ENCODE measurements around the gene C8A.

DNA sequence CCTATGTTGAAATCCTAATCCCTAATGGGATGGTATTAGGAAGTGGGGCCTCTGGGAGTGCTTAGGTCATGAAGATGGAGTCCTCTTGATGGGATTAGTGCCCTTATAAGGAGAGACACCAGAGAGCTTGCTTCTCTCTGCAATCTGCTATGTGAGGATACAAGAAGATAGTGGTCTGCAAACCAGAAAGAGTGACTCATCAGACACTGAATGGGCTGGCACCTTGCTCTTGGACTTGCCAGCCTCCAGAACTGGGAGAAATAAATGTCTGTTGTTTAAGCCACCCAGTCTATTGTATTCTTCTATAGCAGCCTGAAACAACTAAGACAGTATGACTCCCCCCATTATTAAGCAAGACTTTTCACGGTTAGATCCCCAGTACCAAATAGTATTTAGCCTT is 67.9 kb downstream of the C8A start:
- no peak for TF ChIP-seq POLR2A (IDR thresholded peaks at IDR 0.05; ENCODE audit: low read depth, low read length)
- TF ChIP-seq POLR2AphosphoS5 (IDR thresholded peaks at IDR 0.05; ENCODE audit: low read depth, low read length): no peak

All from GM12891 (cell line).